H1 (cell line): ENCODE data around the gene MRFAP1L1. TPM values are rescaled to one million over a fixed set of nuclear protein-coding genes. Genes with fewer than 3 reads are reported as not detected.
A peak's percentile ranks its signal among the peaks of the same experiment; 100 is the strongest.

Experiments used
- polyA plus RNA-seq, 7 experiments: library from polyadenylated mRNA; depleted of rRNA in 3 of 7; stranded (reverse) in 5 of 7; unstranded in 2 of 7; fragments of >200 nt in 5 of 7; fragments of 200-250 nt in 2 of 7; gene quantifications; 1 replicate in 5 of 7; 2 replicates in 1 of 7; 4 replicates in 1 of 7; pipeline versions ENCODE4 v1.2.1 to v1.2.3, GENCODE V29; 2011 to 2013; ENCODE audit warnings: missing spikeins in 2 of 7, mixed read lengths in 2 of 7
- total RNA-seq: library from RNA; stranded (reverse); fragmentation: NEBNext Ultra II Directional; extraction: Animal tissue kit (Norgen Biotek cat#: 25700); gene quantifications from 2 replicates; pipeline ENCODE4 v1.2.1, GENCODE V29; 2021
- TF ChIP-seq, protein P1 (sequence below): IDR thresholded peaks from 2 replicates; pipeline ENCODE4 v1.6.1; 2011; ENCODE audit warnings: low read length, improper control_type of control experiment

The MRFAP1L1 gene
- total and polyA plus RNA-seq, 2 of the 8 experiments (the other 6 are each of a cell fraction or from before 2014, with no cell fraction given): 26.8 to 54.3 TPM

- TF ChIP-seq, protein P1, sequence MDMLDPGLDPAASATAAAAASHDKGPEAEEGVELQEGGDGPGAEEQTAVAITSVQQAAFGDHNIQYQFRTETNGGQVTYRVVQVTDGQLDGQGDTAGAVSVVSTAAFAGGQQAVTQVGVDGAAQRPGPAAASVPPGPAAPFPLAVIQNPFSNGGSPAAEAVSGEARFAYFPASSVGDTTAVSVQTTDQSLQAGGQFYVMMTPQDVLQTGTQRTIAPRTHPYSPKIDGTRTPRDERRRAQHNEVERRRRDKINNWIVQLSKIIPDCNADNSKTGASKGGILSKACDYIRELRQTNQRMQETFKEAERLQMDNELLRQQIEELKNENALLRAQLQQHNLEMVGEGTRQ: peak; percentile 60
These were observed 8.3 kb downstream of the MRFAP1L1 start (continued) for GRCh38 chr4:6701371-6701770.
